HEK293 (cell line): Measurements from ENCODE around the gene TRAPPC4.

ENCODE experiments used
- EGR2 ChIP-seq: fragments of 450-650 bp; formaldehyde crosslinking; IDR thresholded peaks from 2 replicates; pipeline ENCODE4 v1.5.1; 2016; ENCODE audit warnings: low read depth, missing biosample characterization, missing genetic modification characterization
- GLIS2 ChIP-seq: fragments of 450-650 bp; formaldehyde crosslinking; IDR thresholded peaks from 2 replicates; pipeline ENCODE4 v1.5.1; 2016; ENCODE audit warnings: missing biosample characterization, missing genetic modification characterization
- KLF8 ChIP-seq: fragments of 450-650 bp; formaldehyde crosslinking; IDR thresholded peaks from 2 replicates; pipeline ENCODE4 v1.5.1; 2016; ENCODE audit warnings: missing biosample characterization, missing genetic modification characterization
- SCRT2 ChIP-seq: fragments of 450-650 bp; formaldehyde crosslinking; IDR thresholded peaks from 2 replicates; pipeline ENCODE4 v1.5.1; 2016; ENCODE audit warnings: missing biosample characterization, missing genetic modification characterization
- SETDB1 ChIP-seq: IDR thresholded peaks from one replicate; pipeline ENCODE4 v1.6.1; 2017; ENCODE audit warnings: mild to moderate bottlenecking, low read length, moderate library complexity, mixed read lengths; ENCODE audit not compliant: insufficient read length
- SP2 ChIP-seq: fragments of 450-650 bp; formaldehyde crosslinking; IDR thresholded peaks from 2 replicates; pipeline ENCODE4 v1.5.1; 2016; ENCODE audit warnings: missing biosample characterization, missing genetic modification characterization
- ZFP3 ChIP-seq: fragments of 450-650 bp; formaldehyde crosslinking; IDR thresholded peaks from 2 replicates; pipeline ENCODE4 v1.5.1; 2016; ENCODE audit warnings: low read depth, missing biosample characterization, missing genetic modification characterization
- ZNF629 ChIP-seq: fragments of 450-650 bp; formaldehyde crosslinking; IDR thresholded peaks from 2 replicates; pipeline ENCODE4 v1.5.1; 2017; ENCODE audit warnings: missing biosample characterization, missing genetic modification characterization
- ZSCAN30 ChIP-seq: fragments of 450-650 bp; IDR thresholded peaks from 2 replicates; pipeline ENCODE4 v1.5.1; 2018; ENCODE audit warnings: missing biosample characterization, mild to moderate bottlenecking, missing genetic modification characterization, moderate library complexity
- TF ChIP-seq, protein P1 (sequence below): fragments of 450-650 bp; formaldehyde crosslinking; IDR thresholded peaks from 2 replicates; pipeline ENCODE4 v1.5.1; 2016; ENCODE audit warnings: missing biosample characterization, missing genetic modification characterization
- TF ChIP-seq, protein P2 (sequence below): fragments of 450-650 bp; formaldehyde crosslinking; IDR thresholded peaks from 2 replicates; pipeline ENCODE4 v1.5.1; 2016; ENCODE audit warnings: missing biosample characterization, missing genetic modification characterization, borderline replicate concordance
- TF ChIP-seq, protein P3 (sequence below): fragments of 450-650 bp; formaldehyde crosslinking; IDR thresholded peaks from 2 replicates; pipeline ENCODE4 v1.5.1; 2016; ENCODE audit warnings: missing biosample characterization, missing genetic modification characterization

DNA sequence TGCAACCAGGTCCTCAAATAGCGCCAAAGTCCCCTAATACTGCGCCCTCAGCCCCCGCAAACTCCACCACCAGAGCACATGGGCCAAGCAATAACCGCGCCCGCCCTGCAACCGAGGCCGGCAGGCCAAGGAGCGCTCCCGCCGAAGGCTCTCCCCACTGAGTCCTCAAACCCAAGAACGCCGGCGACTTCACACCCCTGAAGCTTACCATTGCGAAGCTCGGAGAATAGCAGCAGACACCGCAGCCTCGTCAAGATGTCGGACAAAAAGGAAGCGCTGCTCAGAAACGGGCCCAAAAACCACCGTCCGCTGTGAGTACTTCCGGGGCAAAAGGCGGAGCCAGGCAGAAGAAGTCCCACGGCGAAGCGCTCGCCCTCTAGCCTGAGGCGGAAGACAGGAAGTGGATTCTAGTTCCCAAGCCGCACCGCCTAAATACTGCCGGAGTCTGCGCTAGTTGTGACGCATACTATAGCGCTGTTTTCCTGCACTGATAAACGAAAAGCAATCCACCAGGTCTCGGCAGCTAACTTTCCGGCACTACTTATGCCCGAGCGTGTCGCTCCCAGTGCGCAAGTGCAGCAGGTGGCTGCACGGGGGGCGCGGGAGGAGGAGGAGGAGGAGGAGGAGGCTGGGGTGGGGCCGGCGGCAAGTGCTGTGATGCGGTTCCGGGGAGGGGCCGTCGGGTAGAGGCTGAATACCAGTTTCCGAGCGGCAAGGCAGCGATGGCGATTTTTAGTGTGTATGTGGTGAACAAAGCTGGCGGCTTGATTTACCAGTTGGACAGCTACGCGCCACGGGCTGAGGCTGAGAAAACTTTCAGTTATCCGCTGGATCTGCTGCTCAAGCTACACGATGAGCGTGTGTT lies at the start of gene TRAPPC4, which contains the start of gene RPS25:
- TF ChIP-seq, protein P1, sequence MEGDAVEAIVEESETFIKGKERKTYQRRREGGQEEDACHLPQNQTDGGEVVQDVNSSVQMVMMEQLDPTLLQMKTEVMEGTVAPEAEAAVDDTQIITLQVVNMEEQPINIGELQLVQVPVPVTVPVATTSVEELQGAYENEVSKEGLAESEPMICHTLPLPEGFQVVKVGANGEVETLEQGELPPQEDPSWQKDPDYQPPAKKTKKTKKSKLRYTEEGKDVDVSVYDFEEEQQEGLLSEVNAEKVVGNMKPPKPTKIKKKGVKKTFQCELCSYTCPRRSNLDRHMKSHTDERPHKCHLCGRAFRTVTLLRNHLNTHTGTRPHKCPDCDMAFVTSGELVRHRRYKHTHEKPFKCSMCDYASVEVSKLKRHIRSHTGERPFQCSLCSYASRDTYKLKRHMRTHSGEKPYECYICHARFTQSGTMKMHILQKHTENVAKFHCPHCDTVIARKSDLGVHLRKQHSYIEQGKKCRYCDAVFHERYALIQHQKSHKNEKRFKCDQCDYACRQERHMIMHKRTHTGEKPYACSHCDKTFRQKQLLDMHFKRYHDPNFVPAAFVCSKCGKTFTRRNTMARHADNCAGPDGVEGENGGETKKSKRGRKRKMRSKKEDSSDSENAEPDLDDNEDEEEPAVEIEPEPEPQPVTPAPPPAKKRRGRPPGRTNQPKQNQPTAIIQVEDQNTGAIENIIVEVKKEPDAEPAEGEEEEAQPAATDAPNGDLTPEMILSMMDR = no peak
- TF ChIP-seq SETDB1 (no peak), ZNF629 (tag by site-specific recombination) (peak; percentile 97), KLF8 (peak; percentile 54), GLIS2 (tag by site-specific recombination) (peak; percentile 56), EGR2 (tag by site-specific recombination) (peak; percentile 48; the same call in 1 of the 2 replicates), SCRT2 (peak; percentile 100), ZSCAN30 (tag by site-specific recombination) (no peak), SP2 (tag by site-specific recombination) (peak; percentile 91), ZFP3 (no peak)
- TF ChIP-seq, protein P2, sequence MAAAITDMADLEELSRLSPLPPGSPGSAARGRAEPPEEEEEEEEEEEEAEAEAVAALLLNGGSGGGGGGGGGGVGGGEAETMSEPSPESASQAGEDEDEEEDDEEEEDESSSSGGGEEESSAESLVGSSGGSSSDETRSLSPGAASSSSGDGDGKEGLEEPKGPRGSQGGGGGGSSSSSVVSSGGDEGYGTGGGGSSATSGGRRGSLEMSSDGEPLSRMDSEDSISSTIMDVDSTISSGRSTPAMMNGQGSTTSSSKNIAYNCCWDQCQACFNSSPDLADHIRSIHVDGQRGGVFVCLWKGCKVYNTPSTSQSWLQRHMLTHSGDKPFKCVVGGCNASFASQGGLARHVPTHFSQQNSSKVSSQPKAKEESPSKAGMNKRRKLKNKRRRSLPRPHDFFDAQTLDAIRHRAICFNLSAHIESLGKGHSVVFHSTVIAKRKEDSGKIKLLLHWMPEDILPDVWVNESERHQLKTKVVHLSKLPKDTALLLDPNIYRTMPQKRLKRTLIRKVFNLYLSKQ (tag by site-specific recombination) = no peak
- TF ChIP-seq, protein P3, sequence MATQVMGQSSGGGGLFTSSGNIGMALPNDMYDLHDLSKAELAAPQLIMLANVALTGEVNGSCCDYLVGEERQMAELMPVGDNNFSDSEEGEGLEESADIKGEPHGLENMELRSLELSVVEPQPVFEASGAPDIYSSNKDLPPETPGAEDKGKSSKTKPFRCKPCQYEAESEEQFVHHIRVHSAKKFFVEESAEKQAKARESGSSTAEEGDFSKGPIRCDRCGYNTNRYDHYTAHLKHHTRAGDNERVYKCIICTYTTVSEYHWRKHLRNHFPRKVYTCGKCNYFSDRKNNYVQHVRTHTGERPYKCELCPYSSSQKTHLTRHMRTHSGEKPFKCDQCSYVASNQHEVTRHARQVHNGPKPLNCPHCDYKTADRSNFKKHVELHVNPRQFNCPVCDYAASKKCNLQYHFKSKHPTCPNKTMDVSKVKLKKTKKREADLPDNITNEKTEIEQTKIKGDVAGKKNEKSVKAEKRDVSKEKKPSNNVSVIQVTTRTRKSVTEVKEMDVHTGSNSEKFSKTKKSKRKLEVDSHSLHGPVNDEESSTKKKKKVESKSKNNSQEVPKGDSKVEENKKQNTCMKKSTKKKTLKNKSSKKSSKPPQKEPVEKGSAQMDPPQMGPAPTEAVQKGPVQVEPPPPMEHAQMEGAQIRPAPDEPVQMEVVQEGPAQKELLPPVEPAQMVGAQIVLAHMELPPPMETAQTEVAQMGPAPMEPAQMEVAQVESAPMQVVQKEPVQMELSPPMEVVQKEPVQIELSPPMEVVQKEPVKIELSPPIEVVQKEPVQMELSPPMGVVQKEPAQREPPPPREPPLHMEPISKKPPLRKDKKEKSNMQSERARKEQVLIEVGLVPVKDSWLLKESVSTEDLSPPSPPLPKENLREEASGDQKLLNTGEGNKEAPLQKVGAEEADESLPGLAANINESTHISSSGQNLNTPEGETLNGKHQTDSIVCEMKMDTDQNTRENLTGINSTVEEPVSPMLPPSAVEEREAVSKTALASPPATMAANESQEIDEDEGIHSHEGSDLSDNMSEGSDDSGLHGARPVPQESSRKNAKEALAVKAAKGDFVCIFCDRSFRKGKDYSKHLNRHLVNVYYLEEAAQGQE = peak; percentile 37; the same call in 1 of the 2 replicates
